GM18873 (cell line): ENCODE data around the gene CCNC.

ENCODE experiments used
- ATAC-seq: cut with Tn5 transposase; IDR thresholded peaks from one replicate; pipeline ENCODE4 v1.9.1; 2021; ENCODE audit warnings: mild to moderate bottlenecking, moderate library complexity, moderate number of reproducible peaks; ENCODE audit not compliant: unreplicated experiment, low FRiP score

The CCNC gene, protein sequence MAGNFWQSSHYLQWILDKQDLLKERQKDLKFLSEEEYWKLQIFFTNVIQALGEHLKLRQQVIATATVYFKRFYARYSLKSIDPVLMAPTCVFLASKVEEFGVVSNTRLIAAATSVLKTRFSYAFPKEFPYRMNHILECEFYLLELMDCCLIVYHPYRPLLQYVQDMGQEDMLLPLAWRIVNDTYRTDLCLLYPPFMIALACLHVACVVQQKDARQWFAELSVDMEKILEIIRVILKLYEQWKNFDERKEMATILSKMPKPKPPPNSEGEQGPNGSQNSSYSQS

DNA sequence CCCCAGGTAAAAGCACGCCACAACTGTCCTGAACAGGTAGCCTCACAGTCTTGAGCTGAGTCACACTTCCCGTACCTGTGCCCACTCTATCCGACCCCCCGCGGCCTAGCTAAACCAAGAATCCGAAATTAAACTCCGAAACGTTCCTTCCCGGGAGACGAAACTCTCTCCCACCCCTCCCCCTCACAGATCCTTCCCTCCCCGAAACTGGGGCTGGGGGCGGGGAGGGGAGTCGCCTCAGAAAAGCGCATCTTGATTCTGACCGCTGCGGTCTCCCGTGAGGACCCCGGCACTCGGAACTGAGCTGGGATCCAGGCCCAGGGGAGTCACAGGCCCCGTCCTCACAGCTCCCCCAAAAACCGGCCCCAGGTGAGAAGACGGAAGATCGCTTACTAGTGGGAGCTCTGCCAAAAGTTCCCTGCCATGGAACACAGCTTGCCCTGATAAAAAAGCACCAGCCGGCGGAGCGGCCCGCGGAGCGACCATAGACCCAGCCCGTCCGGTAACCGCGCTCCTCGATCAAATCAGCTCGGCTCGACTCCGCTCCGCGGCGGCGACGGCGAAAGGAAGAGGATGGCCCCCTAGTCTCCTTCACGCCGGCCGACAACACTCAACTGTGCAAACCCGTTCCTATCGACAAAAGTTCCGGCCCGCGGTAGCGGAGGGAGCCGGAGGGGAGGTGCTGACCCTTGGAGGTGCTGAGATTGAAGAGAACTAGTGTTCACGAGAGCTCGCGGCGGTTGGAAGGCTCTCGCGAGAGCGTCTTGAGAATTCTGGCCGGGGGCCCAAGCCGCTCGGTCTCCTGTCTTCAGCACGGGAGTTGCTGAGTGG lies at the start of gene CCNC:
CCNC (minus strand) TSS at position 558 of the 831 bp plus-strand sequence; CDS start at position 425, 133 bp downstream.
- ATAC-seq: peak; percentile 99

DNA sequence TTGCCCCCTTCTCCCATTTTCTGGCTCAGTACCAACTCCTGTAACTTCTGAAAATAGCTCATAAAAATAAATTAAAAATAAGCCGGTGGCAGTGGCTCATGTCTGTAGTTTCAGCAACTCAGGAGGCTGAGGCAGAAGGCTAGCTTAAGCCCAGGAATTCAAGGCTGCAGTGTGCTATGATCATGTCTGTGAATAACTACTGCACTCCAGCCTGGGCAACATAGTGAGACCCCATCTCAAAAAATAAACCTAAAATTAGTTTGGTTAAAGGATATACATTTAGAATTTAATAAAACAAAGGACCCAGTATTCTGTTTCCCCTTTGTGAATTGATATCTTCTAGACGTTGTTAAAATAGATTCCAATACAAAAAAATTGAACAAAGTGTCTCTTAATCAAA lies 48.7 kb upstream of the CCNC start:
- no peak for ATAC-seq

DNA sequence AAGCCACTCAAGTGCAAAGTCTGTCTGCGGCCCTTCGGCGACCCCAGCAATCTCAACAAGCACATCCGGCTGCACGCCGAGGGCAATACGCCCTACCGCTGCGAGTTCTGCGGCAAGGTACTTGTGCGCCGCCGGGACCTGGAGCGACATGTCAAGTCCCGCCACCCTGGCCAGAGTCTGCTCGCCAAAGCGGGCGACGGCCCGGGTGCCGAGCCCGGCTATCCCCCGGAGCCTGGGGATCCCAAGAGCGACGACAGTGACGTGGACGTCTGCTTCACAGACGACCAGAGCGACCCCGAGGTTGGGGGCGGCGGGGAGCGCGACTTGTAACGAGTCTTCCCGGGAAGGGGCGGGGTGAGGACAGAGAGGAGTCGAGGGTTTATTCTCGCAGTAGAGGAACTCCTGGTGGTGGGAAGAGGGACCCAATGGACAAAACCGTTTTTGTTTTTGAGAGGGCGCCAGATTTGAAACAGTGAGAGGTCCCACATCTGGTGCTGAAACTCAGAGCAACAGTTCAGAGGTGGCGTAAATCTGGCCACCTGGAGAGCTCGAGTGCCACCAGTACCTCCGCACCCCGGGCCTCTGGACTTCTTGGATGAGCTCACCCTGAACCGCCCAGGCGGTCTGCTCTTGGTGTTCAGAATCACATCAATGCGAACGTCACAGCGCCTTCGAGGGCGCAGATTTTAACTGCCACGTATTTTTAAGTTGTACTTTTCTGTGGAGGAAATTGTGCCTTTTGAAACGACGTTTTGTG lies 46.1 kb upstream of the CCNC start:
- no peak for ATAC-seq

DNA sequence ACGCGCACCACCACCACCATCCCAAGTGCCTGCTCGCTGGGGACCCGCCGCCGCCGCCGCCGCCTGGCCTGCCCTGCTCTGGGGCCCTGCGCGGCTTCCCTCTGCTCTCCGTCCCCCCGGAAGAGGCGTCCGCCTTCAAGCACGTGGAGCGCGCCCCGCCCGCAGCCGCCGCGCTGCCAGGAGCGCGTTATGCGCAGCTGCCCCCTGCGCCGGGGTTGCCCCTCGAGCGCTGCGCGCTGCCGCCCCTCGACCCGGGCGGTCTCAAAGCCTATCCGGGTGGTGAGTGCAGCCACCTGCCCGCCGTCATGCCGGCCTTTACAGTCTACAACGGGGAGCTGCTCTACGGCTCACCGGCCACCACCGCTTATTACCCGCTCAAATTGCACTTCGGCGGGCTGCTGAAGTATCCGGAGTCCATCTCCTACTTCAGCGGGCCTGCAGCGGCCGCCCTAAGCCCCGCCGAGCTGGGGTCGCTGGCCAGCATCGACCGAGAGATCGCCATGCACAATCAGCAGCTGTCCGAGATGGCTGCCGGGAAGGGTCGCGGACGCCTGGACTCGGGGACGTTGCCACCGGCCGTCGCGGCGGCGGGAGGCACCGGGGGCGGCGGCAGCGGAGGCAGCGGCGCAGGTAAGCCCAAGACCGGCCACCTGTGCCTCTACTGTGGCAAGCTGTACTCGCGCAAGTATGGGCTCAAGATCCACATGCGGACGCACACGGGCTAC lies 45.4 kb upstream of the CCNC start:
- peak; percentile 48 for ATAC-seq

DNA sequence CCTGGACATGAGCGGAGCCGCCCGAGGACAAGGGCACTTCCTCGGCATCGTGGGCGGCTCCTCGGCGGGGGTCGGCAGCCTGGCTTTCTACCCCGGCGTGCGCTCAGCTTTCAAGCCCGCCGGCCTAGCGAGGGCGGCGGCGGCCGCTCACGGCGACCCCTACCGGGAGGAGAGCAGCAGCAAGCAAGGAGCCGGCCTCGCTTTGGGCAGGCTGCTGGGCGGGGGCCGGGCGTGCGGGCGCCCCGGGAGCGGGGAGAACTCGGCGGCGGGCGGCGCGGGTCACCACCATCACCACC lies 44.9 kb upstream of the CCNC start:
- ATAC-seq: peak; percentile 24

DNA sequence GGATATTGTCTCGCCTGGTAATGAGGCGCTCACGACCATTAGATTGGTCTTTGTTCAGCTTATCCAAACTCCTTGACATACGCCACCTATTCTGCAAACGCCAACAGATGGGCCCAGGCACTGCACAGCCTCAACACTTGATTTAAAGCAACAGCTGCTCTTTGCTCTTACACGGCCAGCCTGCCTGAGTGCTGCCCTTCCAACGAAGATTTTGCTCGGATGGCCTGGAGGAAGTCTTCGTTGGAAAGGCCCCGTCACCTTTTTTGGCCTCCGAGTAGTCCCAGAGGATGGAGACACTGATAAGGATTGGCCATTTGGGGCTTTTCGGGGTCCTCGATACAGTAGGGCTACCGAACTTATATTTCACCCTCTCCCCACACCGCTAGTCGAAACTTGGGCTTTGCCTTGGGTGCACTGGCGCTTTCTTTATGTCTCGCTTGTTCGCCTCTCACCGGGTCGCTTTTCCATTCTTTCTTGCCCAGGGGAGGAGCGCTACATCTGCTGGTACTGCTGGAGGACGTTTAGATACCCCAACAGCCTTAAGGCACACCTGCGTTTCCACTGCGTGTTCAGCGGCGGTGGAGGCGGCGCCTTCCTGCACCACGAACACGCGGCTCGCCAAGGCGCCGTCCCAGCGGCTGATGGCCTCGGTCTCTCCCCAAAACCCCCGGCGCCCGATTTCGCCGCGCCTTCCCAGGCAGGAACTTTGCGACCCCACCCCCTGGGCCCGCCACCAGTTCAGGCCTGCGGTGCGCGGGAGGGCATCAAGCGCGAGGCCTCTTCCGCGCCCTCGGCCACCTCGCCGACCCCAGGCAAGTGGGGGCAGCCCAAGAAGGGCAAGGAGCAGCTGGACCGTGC lies 44.3 kb upstream of the CCNC start:
- ATAC-seq: no peak

DNA sequence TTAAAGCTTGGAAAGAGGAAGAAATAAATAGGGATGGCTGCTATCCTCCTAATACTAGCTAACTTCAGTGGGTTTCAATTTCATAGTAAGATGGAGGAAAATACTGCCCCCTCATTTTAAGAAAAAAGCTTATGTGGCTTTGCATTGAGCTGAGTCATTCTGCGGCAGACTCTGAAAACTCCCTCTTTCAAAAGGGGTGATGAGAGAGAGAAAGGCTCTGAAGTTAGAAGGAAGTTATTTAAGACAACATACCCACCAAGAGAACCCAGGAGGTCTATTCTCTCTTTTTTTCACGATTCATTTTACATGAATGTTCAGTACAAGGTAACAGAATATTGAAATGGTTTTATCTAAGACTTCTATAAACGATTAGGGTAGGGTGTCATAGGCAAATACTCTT lies 42.7 kb upstream of the CCNC start:
- ATAC-seq: peak; percentile 70

DNA sequence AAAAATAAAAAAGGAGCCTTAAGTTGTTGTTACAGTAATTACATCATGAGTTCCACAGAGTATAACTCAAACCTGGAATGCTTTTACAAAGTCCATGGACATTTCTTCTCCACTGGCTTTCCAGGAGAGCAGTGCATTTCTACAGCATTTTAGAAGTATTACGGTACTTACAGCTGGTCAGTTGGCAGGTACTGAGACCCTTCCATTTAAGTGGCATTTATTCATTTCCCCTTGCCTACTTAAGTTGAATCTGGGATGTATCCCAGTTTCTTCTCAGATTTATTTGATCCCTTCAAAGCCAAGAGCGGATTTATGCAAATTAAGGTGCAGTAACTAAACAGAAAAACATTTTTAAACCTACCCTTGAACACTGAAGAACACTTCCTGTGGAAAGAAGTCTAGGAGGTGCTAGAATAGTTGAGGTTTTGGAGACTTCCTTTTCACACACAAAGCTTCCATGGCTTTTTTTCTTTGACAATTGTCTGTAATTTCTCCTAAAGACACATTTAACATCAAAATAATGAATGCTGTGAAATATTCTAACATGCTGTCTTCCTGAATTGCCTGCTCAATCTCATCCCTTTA lies 41.5 kb upstream of the CCNC start:
- ATAC-seq: no peak

DNA sequence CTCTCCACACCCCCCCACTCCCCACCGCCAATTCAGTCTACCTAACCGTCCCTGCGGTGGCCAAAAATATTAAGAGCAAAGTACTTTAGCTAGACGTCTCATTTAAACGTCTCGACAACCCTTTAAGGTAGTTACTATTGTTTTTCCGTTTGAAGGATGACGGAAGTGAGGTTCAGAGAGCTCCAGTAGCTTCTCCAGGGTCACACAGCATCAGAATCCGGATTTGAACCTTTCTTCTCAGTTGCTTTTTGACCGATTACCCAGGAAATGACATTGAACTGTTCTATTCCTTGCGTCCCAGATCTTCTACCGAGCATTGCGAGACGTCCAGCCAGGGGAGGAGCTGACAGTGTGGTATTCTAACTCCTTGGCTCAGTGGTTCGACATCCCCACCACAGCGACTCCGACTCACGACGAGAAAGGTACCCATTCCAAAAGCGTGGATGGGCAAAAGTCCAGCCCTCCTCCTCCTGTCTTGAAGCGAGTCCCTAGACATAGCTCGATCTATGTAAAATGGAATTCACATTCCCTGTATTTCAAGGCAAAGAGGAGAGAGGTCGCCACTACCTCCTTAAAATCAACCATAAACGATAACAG lies 40.5 kb upstream of the CCNC start:
- ATAC-seq: no peak

DNA sequence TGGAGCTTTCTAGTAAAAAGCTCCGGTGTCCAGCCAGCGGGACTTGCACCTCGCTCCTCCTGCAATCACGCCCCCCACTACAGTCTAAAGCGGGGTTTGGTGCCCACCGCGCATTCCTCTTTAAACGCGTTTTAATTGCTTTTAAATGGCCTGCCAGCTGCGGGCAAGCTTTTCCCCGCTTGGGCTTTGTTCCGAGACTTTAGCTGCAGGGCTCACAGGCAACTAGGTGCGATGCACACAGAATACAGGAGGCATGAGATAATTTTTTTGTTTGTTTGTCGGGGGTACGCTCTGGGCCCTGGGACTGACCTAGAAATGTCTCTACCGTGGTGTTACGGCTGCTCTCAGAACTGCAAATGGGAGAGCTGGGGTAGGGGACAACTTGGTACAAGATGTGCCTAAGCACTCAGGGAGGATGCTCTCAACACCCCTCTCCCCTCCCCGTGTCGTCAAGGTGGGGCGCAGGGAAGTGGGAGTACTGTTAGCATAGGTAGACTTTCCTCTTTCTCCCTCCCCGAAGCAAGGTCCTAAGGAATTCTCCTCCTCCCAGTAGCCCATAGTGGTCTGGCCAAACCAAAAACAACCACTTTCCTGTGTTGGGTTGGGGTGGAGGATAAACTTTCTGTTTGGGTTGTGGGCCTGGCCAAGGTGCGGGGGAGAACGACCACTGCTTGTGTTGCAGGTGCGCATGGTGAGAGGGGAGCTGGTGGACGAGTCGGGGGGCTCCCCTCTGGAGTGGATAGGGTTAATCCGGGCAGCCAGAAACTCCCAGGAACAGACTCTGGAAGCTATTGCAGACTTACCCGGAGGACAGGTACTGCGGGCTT lies 39.8 kb upstream of the CCNC start:
- ATAC-seq: no peak

DNA sequence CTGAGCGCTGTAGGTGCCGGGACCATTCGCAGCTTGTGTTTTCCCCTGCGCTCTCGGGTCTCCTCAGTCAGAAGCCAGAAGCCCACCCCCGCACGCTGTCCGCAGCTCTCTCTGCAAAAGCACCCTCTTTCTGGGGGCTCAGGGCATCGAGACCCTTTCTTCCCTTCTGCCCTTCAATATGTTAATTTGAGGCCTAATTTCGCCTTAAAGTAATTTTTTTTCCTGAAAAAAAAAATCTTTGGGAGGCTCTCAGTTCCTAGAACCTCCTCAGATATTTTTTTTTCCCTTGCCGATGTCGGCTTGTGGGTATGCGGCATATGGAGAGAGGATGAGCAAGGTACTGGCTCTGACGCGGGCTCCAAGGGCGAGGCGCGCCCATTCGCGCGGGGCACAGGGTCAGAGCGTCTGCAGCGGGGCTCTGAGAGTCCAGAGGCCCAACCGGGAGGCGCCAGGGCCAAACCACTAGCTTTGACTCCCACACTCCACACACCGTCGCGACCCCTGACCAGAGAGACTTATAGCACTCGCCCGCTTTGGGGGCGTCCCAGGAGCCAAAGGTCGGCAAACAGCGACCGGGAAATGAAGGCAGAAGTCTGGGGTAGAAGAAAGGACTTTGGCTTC lies 39.1 kb upstream of the CCNC start:
- no peak for ATAC-seq

DNA sequence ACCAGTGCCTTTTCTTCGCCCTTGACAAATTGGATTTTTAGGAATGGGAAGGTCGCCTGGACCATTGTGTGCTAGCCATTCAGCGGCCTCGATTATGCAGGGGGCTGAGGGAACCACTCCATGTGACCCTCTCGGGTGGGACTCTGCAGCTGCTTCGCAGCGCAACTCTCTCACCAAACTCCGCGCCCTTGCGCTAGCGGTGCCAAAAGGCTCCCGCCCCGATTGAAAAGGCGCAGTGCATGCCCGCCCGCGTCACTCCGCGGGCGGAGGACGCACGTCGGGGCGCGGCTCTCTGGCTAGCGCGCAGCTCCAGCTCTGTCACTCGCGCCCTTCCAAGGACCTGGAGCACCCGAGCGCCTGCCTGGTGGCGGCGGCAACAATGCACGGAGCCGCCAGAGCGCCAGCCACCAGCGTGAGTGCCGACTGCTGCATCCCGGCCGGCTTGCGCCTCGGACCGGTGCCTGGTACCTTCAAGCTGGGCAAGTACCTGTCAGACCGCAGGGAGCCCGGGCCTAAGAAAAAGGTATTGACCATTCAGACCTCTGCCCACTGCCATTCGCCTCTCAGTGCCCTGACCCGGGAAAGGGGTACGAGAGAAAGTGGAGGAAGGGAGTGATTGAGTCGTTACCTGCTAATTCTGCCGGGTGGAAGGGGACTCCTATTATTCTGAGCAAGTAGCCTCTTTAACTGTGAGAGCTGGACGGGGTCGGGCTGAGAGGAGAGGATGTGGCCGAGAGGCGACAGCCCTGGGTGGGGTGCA lies 38.4 kb upstream of the CCNC start, which contains the start of gene PRDM13:
PRDM13 (plus strand) TSS at position 178 of the 760 bp plus-strand sequence; CDS start at position 380, 202 bp downstream.
- no peak for ATAC-seq

DNA sequence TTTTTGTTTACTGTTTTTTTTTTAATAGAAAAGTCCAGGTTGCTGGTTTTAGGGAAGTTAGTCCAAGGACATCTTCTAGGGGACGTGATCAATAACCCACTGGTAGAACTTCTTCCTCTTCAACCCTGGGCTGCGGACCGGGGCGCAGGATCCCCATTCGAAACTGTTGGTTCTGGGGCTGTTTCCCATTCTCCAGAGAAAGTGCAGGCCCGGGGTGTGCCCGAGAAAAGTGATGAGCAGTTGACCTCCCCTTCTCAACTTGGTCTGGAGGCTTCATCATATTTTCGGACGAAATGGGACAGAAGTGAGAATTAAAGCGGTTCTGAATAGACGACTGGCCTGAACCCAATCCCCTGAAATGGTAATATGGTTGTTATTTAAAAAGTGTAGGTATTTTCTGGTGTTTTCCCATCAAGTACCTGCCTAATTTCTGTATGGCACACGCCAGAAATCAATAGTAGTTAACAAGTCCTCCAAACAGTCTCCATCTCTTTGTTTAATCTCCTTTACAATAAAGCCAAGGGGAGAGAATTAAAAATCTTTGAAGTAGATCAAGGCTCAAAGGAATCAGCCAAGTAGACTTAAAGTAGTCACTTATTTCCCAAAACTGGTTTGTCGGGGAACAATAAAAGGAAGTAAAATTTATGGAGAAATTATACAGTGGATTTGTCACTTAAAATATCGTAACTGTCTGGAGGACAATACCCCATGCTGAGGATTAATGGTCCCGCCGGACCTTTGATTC lies 37.6 kb upstream of the CCNC start:
- no peak for ATAC-seq

DNA sequence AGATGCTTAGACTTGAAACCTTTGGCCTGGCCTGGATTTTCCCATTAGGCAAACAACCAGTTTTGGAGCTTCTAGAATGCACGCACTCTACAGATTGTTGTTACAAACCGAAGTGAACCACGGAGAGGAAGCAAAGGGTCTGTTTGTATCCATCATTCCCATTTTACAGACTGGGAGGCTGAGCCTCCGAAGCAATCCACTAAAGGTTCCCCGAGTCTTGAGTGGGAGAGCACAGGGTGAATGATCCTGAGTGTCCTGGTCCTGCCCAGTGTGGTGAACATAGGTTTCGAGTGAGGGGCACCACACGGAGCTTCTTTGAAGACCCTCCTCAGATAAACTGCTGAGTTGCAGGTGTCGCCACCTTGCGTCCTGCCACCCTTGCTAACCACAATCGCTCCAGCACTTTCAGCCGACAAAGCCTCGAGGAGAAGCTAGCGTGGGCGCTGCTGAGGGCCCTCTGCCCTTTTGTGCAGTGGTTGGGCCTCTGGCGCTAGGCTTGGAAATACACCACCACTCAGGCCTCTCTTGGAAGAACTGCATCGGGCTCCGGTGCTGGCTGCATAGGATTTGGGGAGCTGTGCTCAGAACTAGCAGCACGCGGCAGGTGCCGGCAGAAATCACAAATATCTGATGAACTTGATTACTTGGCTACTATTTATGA lies 36.7 kb upstream of the CCNC start:
- no peak for ATAC-seq

DNA sequence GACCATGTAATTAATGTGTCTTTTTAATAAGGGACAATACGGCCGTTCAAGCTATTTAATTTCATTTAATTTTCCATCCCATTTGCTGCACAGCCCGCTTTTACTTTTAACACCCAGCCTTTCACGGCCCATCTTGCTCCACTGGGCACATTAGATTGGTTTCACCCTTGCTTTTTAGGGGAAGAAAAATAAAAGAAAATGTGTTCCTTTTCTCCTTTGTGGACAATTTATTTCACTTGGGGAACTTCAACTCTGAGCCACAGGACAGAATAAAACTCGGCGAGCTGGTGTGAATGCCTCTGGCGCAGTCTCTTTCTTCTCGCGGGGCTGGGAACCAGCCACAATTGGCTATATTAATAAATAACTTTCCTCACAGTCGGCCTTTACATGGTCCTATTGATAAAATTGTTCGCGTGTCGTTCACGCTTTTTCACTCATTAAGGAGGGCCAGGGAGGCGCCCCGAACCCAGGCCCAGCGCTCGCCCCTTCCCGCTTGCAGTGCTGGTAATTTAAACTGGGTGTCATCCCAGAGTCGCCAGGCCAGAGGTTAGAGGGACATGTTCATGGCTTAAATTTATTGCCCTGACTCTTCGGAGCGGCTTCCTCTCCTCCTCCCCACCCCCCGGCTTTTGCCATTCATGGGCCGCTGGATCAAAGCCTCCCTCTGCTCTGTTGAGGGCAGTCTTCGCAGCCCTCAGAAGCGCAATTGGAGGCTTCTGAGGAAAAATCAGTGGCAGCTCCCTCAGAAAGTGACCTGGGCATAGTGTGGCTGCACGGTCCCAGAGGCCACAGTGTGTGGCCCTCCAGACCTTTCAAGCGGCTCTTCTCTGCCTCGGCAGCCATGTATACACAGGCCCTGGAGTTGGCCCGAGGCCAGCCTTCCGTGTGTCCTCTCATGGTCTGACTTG lies 36.0 kb upstream of the CCNC start:
- ATAC-seq: no peak
